K562 (cell line): ENCODE results near the gene LRRC1. TPM values are rescaled to one million over a fixed set of nuclear protein-coding genes. Genes with fewer than 3 reads are reported as not detected.

Experiments
- ATAC-seq: fragments of 200-7000 bp; cut with Tn5 transposase; 3 replicates; pipeline ENCODE4 v1.9.1; 2020; ENCODE audit warnings: moderate library complexity
- BruUV-seq: library from RNA; stranded (reverse); fragments of 400-500 nt; replicated peaks from 2 replicates; lab custom pipeline; 2021; lab: Mats Ljungman, UMichigan
- CTCF ChIA-PET: fragments of 300-600 bp; formaldehyde crosslinking; extraction: SDS; loops from one replicate; lab custom pipeline; 2021; ENCODE audit warnings: low intra/inter-chr PET ratio; lab: Yijun Ruan, JAX
- POLR2A ChIA-PET: fragments of 300-600, 350-650 bp; sonication (Branson Sonifier 250); formaldehyde crosslinking; extraction: SDS; loops from one replicate; lab custom pipeline; 2021; ENCODE audit warnings: antibody characterized with exemption, inconsistent platforms; lab: Yijun Ruan, JAX
- DNase-seq, 4 experiments: peaks; one replicate each; pipeline versions ENCODE4 v3.0.0 to v3.0.0-alpha.2; 2011 to 2018; ENCODE audit warnings: low spot score in 3 of 4, mixed read lengths in 3 of 4; ENCODE audit errors: extremely low read depth in 1 of 4
- FAIRE-seq: peaks from 2 replicates; lab custom pipeline; 2011; peaks lifted over from hg19 to GRCh38; lab: Jason Lieb, UNC
- H2AFZ ChIP-seq: 2 replicates; pipeline ENCODE4 v1.6.0; 2011; ENCODE audit warnings: low read depth, low read length, control low read depth, inconsistent platforms
- H3K27ac ChIP-seq: fragments of 200-600 bp; 3 replicates; pipeline ENCODE4 v1.8.0; 2011; ENCODE audit warnings: low read depth, mild to moderate bottlenecking, control low read depth, inconsistent platforms, low read length, moderate library complexity, mixed read lengths; ENCODE audit errors: extremely low read depth
- H3K27me3 ChIP-seq, 2 experiments: fragments of 300-600 bp in 1 of 2; 2 replicates in 1 of 2; 3 replicates in 1 of 2; pipeline versions ENCODE4 v1.6.0 to v1.8.0; 2011; ENCODE audit warnings: inconsistent platforms in 2 of 2, low read length in 2 of 2, mild to moderate bottlenecking in 1 of 2, mixed read lengths in 1 of 2, moderate library complexity in 1 of 2; ENCODE audit not compliant: control insufficient read depth in 2 of 2, insufficient read depth in 2 of 2
- H3K36me3 ChIP-seq: fragments of 300-600 bp; 3 replicates; pipeline ENCODE4 v1.8.0; 2011; ENCODE audit warnings: mild to moderate bottlenecking, low read length, inconsistent platforms; ENCODE audit not compliant: control insufficient read depth, insufficient read depth
- H3K4me1 ChIP-seq, 2 experiments: fragments of 200-600 bp in 1 of 2; replicated peaks in 1 of 2; 2 replicates in 1 of 2; 3 replicates in 1 of 2; pipeline versions ENCODE4 v1.5.1 to v1.8.0; 2011; ENCODE audit warnings: inconsistent platforms in 2 of 2, low read length in 2 of 2, mild to moderate bottlenecking in 1 of 2, mixed read lengths in 1 of 2, moderate library complexity in 1 of 2; ENCODE audit not compliant: control insufficient read depth in 2 of 2, insufficient read depth in 2 of 2
- H3K4me2 ChIP-seq: 2 replicates; pipeline ENCODE4 v1.6.1; 2011; ENCODE audit warnings: low read length, control low read depth, inconsistent platforms, mixed read lengths; ENCODE audit not compliant: insufficient read depth
- H3K4me3 ChIP-seq: fragments of 200-600 bp; sonication (generic), shearing (Covaris generic); 2 replicates; pipeline ENCODE4 v1.5.1; 2016; ENCODE audit warnings: control low read depth, inconsistent platforms
- H3K79me2 ChIP-seq: fragments of 200-600 bp; 3 replicates; pipeline ENCODE4 v1.8.0; 2011; ENCODE audit warnings: low read length, inconsistent platforms; ENCODE audit not compliant: control insufficient read depth, insufficient read depth
- H3K9ac ChIP-seq, 2 experiments: 2 replicates each; pipeline versions ENCODE4 v1.6.0 to v1.6.1; 2011; ENCODE audit warnings: low read depth in 2 of 2, low read length in 2 of 2, control low read depth in 1 of 2, inconsistent platforms in 1 of 2, mild to moderate bottlenecking in 1 of 2, mixed read lengths in 1 of 2; ENCODE audit not compliant: insufficient read depth in 1 of 2
- H3K9me1 ChIP-seq: one replicate; pipeline ENCODE4 v1.6.0; 2011; ENCODE audit warnings: inconsistent platforms, mild to moderate bottlenecking, low read length, moderate library complexity; ENCODE audit not compliant: control insufficient read depth, insufficient read depth
- H3K9me3 ChIP-seq: replicated peaks from 2 replicates; pipeline ENCODE4 v1.5.1; 2011; ENCODE audit warnings: low read depth, low read length, inconsistent platforms; ENCODE audit not compliant: control insufficient read depth, insufficient read depth
- H4K20me1 ChIP-seq: replicated peaks from 2 replicates; pipeline ENCODE4 v1.6.1; 2011; ENCODE audit warnings: low read length, inconsistent platforms, mixed read lengths; ENCODE audit not compliant: control insufficient read depth, insufficient read depth
- CBX5 ChIP-seq: IDR thresholded peaks from 2 replicates; pipeline ENCODE4 v1.6.1; 2014; ENCODE audit warnings: low read depth, borderline replicate concordance
- CREB5 ChIP-seq: fragments of 250-450 bp; sonication (Bioruptor Pico); IDR thresholded peaks from 2 replicates; pipeline ENCODE4 v1.5.0; 2020; ENCODE audit warnings: mild to moderate bottlenecking
- ERF ChIP-seq: fragments of 450-650 bp; formaldehyde crosslinking; IDR thresholded peaks from 2 replicates; pipeline ENCODE4 v1.4.0; 2020; ENCODE audit warnings: mild to moderate bottlenecking, mixed read lengths
- GATAD2A ChIP-seq: fragments of 450-650 bp; IDR thresholded peaks from 2 replicates; pipeline ENCODE4 v1.6.1; 2017
- KLF10 ChIP-seq: fragments of 250-450 bp; sonication (Bioruptor Pico); IDR thresholded peaks from 2 replicates; pipeline ENCODE4 v1.6.1; 2021; ENCODE audit warnings: matching md5 sums
- MCM7 ChIP-seq, 2 experiments: fragments of 450-650 bp; IDR thresholded peaks; 2 replicates each; pipeline ENCODE4 v1.6.1; 2016 to 2018
- RFX5 ChIP-seq: IDR thresholded peaks from 2 replicates; pipeline ENCODE4 v1.6.1; 2011; ENCODE audit warnings: low read depth, mild to moderate bottlenecking, improper control_type of control experiment, low read length
- SOX6 ChIP-seq: fragments of 450-650 bp; IDR thresholded peaks from 2 replicates; pipeline ENCODE4 v1.6.1; 2014; ENCODE audit warnings: mild to moderate bottlenecking
- TCF3 ChIP-seq: sonication (generic); formaldehyde crosslinking; IDR thresholded peaks from 2 replicates; pipeline ENCODE4 v1.4.0; 2020; ENCODE audit warnings: mild to moderate bottlenecking, missing genetic modification reagents
- WHSC1 ChIP-seq: IDR thresholded peaks from one replicate; pipeline ENCODE4 v1.6.1; 2012; ENCODE audit warnings: low read length, control low read depth, inconsistent platforms
- ZFP30 ChIP-seq: fragments of 250-450 bp; sonication (Bioruptor Pico); IDR thresholded peaks from 2 replicates; pipeline ENCODE4 v1.8.0; 2022; ENCODE audit warnings: moderate library complexity, mild to moderate bottlenecking, inconsistent platforms, borderline replicate concordance
- ZNF140 ChIP-seq: fragments of 250-450 bp; sonication (Bioruptor Pico); IDR thresholded peaks from 2 replicates; pipeline ENCODE4 v1.8.0; 2021; ENCODE audit warnings: moderate library complexity, mild to moderate bottlenecking, inconsistent platforms
- ZNF41 ChIP-seq: fragments of 250-450 bp; sonication (Bioruptor Pico); conservative IDR thresholded peaks from 2 replicates; pipeline ENCODE4 v1.4.0; 2020; ENCODE audit warnings: mild to moderate bottlenecking
- ZNF586 ChIP-seq: fragments of 450-650 bp; formaldehyde crosslinking; conservative IDR thresholded peaks from 2 replicates; pipeline ENCODE4 v1.4.0; 2020; ENCODE audit warnings: mild to moderate bottlenecking, moderate library complexity
- ZNF77 ChIP-seq: fragments of 250-450 bp; sonication (Bioruptor Pico); IDR thresholded peaks from 2 replicates; pipeline ENCODE4 v1.5.0; 2020
- WGBS: fragments of 100-300 bp; shearing (Covaris generic); methylation state at CpG from one replicate; pipeline ENCODE4 v1.1.6; 2016; ENCODE audit warnings: low coverage, mixed read lengths; ENCODE audit not compliant: insufficient coverage; ENCODE audit errors: missing lambda C conversion rate; 5-methylcytosine and 5-hydroxymethylcytosine counted together
- in situ Hi-C: fragments of 300-500 bp; cut with MboI; formaldehyde crosslinking; loops from 4 replicates; pipeline ENCODE4 v1.15.0; 2018; ENCODE audit warnings: inconsistent platforms, mixed read lengths
- intact Hi-C: fragments of 100-400 bp; cut with micrococcal nuclease; formaldehyde crosslinking; loops from 2 replicates; pipeline ENCODE4 v1.14.2; 2022
- polyA plus RNA-seq, 8 experiments: library from polyadenylated mRNA; depleted of rRNA in 4 of 8; stranded (reverse) in 5 of 8; unstranded in 3 of 8; fragments of >200 nt; fragmentation: Nextera tagmentation in 2 of 8; fragmentation: Illumina TruSeq in 1 of 8; extraction: Ambion mirVana in 2 of 8; extraction: Trizol in 1 of 8; gene quantifications; 2 replicates each; pipeline versions ENCODE4 v1.2.1 to v1.2.3, GENCODE V29; 2011 to 2014; ENCODE audit warnings: inconsistent platforms in 1 of 8, missing spikeins in 1 of 8
- total RNA-seq, 7 experiments: library from RNA; depleted of rRNA in 6 of 7; stranded (reverse); fragments of >200 nt in 6 of 7; fragmentation: Illumina TruSeq in 2 of 7; extraction: Trizol in 2 of 7; gene quantifications; 2 replicates each; pipeline versions ENCODE4 v1.2.1 to v1.2.3, GENCODE V29; 2011 to 2021; ENCODE audit warnings: low replicate concordance in 1 of 7
- TF ChIP-seq, protein P1 (sequence below): fragments of 450-650 bp; IDR thresholded peaks from 2 replicates; pipeline ENCODE4 v1.6.1; 2014; ENCODE audit warnings: low read depth, mild to moderate bottlenecking, moderate library complexity, borderline replicate concordance

Gene LRRC1
- total and polyA plus RNA-seq, 9 of the 15 experiments (the other 6 are each of a cell fraction or from before 2014, with no cell fraction given), result not detected

DNA sequence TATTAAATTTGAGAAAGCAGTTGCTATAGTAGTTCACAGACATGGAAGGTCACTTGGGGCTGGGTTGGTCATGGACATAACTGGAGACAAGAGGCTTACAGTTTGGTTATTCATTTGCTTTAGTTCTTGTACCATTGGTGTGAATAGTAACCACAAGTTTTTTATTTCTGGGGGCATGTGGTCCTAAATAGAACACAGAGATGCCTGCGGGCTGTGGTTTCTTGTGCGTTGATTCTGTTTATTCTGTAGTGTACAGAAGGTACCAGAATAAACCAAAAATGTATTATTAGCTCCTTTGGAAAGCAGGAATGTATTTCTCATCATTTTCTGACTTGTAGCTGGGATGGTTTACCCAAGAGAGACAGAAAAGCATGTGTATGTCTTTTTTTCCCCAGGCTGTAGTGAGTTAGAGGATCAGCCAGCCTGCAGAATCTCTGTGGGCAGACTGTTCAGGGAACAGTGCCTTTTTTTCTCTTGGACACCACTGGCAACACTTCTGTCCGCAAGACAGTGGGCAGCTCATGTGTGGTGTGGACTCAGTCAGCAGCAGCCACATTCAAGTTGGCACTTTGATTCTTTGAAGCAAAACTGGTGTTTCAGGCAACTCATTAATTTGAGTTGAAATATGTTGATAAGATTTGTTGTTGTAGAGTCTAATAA, 122.1 kb downstream of the LRRC1 start (continued):
- TF ChIP-seq ZNF77 (CRISPR knock-in tag) (no peak), ZNF140 (CRISPR knock-in tag) (no peak), ZFP30 (CRISPR knock-in tag) (no peak), TCF3 (CRISPR knock-in tag) (no peak), RFX5 (no peak), CREB5 (CRISPR knock-in tag) (no peak), ZNF41 (no peak), KLF10 (no peak), WHSC1 (no peak), ERF (no peak), CBX5 (no peak)

DNA sequence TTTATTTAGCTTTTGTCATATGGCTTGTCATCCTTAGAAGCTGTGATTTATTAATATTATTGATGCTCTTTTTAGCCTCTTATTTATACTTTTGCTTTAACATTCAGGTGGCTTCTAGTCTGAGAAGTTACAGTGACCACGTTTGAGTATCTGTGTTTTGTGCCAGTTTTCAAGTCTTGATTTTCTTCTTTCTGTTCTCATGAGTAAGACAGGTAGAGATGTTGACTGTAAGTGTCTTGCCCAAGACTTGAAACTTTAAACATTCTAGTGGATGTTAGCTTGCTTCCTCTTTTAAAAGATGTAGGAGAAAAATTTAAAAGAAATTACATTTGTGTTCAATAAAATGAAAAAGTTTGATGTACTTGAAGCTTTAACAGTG, 122.6 kb downstream of the LRRC1 start:
- Histone ChIP-seq H3K4me2 (no peak overlapping the region), H3K4me1 (no peaks in the 10 kb centered on the region), H3K9me1 (no peaks in the 10 kb centered on the region), H3K27ac (no peak overlapping the region), H3K27me3 (no peaks in the 10 kb centered on the region), H3K36me3 (no peaks in the 10 kb centered on the region), H2AFZ (no peak overlapping the region), H3K4me3 (no peak overlapping the region), H4K20me1 (no peaks in the 10 kb centered on the region), H3K79me2 (no peaks in the 10 kb centered on the region), H3K9ac (no peak overlapping the region), H3K9me3 (no peaks in the 10 kb centered on the region)
- DNase-seq (no peak), ATAC-seq (no peak), FAIRE-seq (no peak)
- POLR2A ChIA-PET, result no interaction called here
- no TSS peak for BruUV-seq
- 0% methylated on average over 1 of the region's 1 CpG for WGBS
- intact Hi-C loops (no loop called here), in situ Hi-C loops (no loop called here)
- TF ChIP-seq, protein P1, sequence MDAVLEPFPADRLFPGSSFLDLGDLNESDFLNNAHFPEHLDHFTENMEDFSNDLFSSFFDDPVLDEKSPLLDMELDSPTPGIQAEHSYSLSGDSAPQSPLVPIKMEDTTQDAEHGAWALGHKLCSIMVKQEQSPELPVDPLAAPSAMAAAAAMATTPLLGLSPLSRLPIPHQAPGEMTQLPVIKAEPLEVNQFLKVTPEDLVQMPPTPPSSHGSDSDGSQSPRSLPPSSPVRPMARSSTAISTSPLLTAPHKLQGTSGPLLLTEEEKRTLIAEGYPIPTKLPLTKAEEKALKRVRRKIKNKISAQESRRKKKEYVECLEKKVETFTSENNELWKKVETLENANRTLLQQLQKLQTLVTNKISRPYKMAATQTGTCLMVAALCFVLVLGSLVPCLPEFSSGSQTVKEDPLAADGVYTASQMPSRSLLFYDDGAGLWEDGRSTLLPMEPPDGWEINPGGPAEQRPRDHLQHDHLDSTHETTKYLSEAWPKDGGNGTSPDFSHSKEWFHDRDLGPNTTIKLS, result no peak
- no peak for TF ChIP-seq GATAD2A
- no peak for TF ChIP-seq ZNF586 (CRISPR knock-in tag)
- TF ChIP-seq SOX6, result no peak
- no peak for TF ChIP-seq MCM7 (IDR thresholded peaks at IDR 0.05)
- CTCF ChIA-PET, result no interaction called here
